OCI-LY3 (cell line): ENCODE measurements around the gene SEMA3C.

Experiments used
- H2AFZ ChIP-seq: fragments of 200-600, 300-600 bp; shearing (Covaris generic); 2 replicates; pipeline ENCODE4 v1.6.0; 2014; ENCODE audit warnings: antibody characterized with exemption, low read depth, low read length
- H3K27ac ChIP-seq: fragments of 200-600, 300-600 bp; sonication (generic); 2 replicates; pipeline ENCODE4 v1.5.1; 2014; ENCODE audit warnings: mild to moderate bottlenecking, low read length, moderate library complexity, mixed read lengths
- H3K27me3 ChIP-seq: fragments of 200-600, 300-600 bp; sonication (generic); 2 replicates; pipeline ENCODE4 v1.6.1; 2014; ENCODE audit warnings: low read depth, low read length, mixed read lengths
- H3K36me3 ChIP-seq: fragments of 200-600, 300-600 bp; sonication (generic); replicated peaks from 2 replicates; pipeline ENCODE3; 2014; ENCODE audit warnings: low read depth, low read length, mixed read lengths
- H3K4me1 ChIP-seq: fragments of 300-600, 200-600 bp; sonication (generic); 2 replicates; pipeline ENCODE4 v1.6.1; 2014; ENCODE audit warnings: low read length, mixed read lengths
- H3K4me2 ChIP-seq: fragments of 200-600, 300-600 bp; sonication (generic); 2 replicates; pipeline ENCODE4 v1.6.1; 2014; ENCODE audit warnings: low read length, mixed read lengths
- H3K4me3 ChIP-seq: fragments of 300-600, 200-600 bp; sonication (generic); 2 replicates; pipeline ENCODE4 v1.5.1; 2014; ENCODE audit warnings: antibody characterized with exemption, mild to moderate bottlenecking, low read length, moderate library complexity
- H3K79me2 ChIP-seq: fragments of 300-600, 200-600 bp; shearing (Covaris generic); 2 replicates; pipeline ENCODE4 v1.6.1; 2014; ENCODE audit warnings: mild to moderate bottlenecking, low read length, mixed read lengths
- H3K9ac ChIP-seq: fragments of 300-600, 200-600 bp; shearing (Covaris generic); 2 replicates; pipeline ENCODE4 v1.6.0; 2014; ENCODE audit warnings: mild to moderate bottlenecking, low read length, moderate library complexity
- H3K9me3 ChIP-seq: fragments of 200-600, 300-600 bp; shearing (Covaris generic); 2 replicates; pipeline ENCODE4 v1.6.1; 2014; ENCODE audit warnings: low read length, mixed read lengths; ENCODE audit not compliant: insufficient read depth
- H4K20me1 ChIP-seq: fragments of 200-600, 300-600 bp; sonication (generic); 2 replicates; pipeline ENCODE4 v1.6.1; 2016; ENCODE audit warnings: low read length, mixed read lengths; ENCODE audit not compliant: insufficient read depth
- EZH2phosphoT487 ChIP-seq: fragments of 200-600 bp; shearing (Covaris generic); IDR thresholded peaks from 2 replicates; pipeline ENCODE4 v1.6.1; 2018; ENCODE audit warnings: antibody characterized with exemption, mixed run types, low read depth
- TF ChIP-seq, protein P1 (sequence below): fragments of 200-600, 300-600 bp; sonication (generic); IDR thresholded peaks from 2 replicates; pipeline ENCODE4 v1.5.1; 2014; ENCODE audit warnings: antibody characterized with exemption, low read length, low read depth

The SEMA3C gene

DNA sequence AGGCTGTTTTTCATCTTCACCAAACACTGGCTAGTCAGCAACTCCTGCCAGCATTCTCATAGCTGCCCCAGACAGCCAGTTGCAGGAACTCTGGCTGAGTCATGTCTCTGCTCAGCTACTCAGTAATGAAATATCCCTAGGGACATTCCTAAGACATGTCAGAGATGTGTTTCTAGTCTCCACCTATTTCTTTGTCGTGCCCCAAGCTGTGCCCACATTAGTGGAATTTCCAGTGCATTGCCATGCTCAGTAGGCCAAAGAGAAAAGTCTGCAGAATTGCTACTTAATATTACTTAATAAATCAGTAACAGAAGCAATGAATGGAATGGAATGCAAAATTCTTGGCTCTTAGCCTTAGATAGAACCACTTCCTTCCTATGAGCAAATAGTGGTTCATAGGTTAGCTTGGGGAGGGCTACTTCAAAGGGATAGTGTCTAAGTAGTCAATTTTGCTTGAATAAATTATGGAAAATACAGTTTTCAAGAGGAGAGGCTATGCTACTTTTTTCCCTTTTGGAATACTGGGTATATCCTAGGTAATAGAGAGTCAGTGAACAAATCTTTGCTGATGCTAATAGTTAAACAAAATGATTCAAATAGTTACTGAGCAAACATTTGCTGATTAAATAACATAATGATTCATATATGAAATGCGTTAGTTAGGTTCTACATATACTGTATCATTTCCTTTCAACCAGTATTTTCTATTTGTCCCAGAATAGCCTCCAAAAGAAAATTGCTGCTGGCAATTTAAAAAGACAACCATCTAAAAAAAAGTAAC lies 23.6 kb upstream of the SEMA3C start:
- H3K27ac ChIP-seq = no peak overlapping the region
- no peak overlapping the region for H3K4me3 ChIP-seq
- no peaks in the 10 kb centered on the region for H4K20me1 ChIP-seq
- no peaks in the 10 kb centered on the region for H3K79me2 ChIP-seq
- no peak for TF ChIP-seq EZH2phosphoT487
- TF ChIP-seq, protein P1, sequence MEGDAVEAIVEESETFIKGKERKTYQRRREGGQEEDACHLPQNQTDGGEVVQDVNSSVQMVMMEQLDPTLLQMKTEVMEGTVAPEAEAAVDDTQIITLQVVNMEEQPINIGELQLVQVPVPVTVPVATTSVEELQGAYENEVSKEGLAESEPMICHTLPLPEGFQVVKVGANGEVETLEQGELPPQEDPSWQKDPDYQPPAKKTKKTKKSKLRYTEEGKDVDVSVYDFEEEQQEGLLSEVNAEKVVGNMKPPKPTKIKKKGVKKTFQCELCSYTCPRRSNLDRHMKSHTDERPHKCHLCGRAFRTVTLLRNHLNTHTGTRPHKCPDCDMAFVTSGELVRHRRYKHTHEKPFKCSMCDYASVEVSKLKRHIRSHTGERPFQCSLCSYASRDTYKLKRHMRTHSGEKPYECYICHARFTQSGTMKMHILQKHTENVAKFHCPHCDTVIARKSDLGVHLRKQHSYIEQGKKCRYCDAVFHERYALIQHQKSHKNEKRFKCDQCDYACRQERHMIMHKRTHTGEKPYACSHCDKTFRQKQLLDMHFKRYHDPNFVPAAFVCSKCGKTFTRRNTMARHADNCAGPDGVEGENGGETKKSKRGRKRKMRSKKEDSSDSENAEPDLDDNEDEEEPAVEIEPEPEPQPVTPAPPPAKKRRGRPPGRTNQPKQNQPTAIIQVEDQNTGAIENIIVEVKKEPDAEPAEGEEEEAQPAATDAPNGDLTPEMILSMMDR = no peak
- no peak overlapping the region for H2AFZ ChIP-seq
- peaks cover 37% of the 10 kb centered on the region for H3K4me1 ChIP-seq
- no peaks in the 10 kb centered on the region for H3K9me3 ChIP-seq
- H3K27me3 ChIP-seq = no peaks in the 10 kb centered on the region
- peaks cover 2% of the 10 kb centered on the region for H3K36me3 ChIP-seq
- H3K4me2 ChIP-seq = no peak overlapping the region
- no peak overlapping the region for H3K9ac ChIP-seq

DNA sequence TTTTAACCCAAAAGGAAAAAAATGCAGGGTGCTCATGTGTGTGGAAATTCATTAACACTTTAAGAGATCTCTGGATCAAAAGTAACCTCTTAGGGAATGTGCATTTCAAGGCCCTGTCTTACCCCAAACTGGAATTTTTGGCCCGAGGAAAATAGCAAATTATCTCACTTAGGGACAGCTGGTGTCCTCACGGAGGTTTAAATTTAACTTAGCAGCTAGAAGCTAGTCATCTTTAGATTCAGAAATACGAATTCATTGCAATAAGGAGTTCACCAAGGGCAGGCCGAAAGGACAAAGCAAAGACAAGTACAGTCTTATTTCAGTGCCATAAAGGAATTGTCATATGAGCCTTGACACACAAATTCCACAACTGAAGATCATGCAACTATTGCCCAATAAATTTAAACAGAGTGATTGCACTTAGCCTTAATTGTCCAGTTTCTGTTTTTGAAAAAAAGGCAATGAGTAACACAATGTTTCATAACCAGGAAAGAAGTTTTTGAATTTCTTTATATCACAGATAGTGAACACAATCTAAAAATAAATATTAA lies 22.4 kb upstream of the SEMA3C start:
- Histone ChIP-seq H3K27me3 (no peaks in the 10 kb centered on the region), H3K4me3 (no peak overlapping the region), H3K79me2 (no peaks in the 10 kb centered on the region), H3K4me1 (peaks cover 34% of the 10 kb centered on the region), H3K9me3 (no peaks in the 10 kb centered on the region), H2AFZ (no peak overlapping the region), H3K4me2 (no peak overlapping the region), H3K27ac (no peak overlapping the region), H3K36me3 (peaks cover 2% of the 10 kb centered on the region), H3K9ac (no peak overlapping the region), H4K20me1 (no peaks in the 10 kb centered on the region)
- TF ChIP-seq, protein P1 = no peak
- no peak for TF ChIP-seq EZH2phosphoT487

DNA sequence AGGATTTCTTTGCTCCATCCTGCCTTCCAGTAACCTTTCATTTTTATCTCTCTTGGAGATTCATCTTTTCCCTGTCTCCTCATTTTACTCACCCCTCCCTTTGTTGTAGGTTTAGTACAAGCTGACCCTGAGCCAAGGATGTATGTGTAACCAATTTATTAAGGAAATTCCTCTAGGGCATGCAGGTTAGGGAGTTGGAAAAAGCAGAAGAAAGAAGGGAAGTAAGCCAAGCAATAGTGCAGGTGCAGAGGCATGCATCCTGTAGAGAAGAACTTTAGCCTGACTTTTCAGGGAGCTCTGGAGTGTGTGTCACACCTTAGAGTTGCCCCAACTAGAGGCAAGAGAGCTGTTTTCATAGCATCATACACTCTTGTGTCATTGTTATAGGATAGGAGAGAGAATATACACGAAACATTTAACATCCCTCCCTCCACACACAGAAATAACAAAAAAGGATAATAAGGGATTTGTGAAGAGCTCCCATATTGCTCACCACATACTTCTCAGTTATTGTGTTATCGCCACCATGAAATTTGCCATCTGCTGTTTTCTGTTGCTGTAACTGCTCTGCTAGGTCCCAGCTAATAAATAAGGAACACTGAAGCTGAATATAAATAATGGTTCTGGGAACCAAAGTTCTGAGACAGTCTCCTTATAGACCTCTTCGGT lies 21.8 kb upstream of the SEMA3C start:
- Histone ChIP-seq H3K9me3 (no peaks in the 10 kb centered on the region), H3K4me2 (no peak overlapping the region), H3K79me2 (no peaks in the 10 kb centered on the region), H3K27ac (no peak overlapping the region), H3K36me3 (peaks cover 2% of the 10 kb centered on the region), H3K4me3 (no peak overlapping the region), H3K27me3 (no peaks in the 10 kb centered on the region), H4K20me1 (no peaks in the 10 kb centered on the region), H3K4me1 (peaks cover 28% of the 10 kb centered on the region), H2AFZ (no peak overlapping the region), H3K9ac (no peak overlapping the region)
- no peak for TF ChIP-seq EZH2phosphoT487
- TF ChIP-seq, protein P1 = no peak

DNA sequence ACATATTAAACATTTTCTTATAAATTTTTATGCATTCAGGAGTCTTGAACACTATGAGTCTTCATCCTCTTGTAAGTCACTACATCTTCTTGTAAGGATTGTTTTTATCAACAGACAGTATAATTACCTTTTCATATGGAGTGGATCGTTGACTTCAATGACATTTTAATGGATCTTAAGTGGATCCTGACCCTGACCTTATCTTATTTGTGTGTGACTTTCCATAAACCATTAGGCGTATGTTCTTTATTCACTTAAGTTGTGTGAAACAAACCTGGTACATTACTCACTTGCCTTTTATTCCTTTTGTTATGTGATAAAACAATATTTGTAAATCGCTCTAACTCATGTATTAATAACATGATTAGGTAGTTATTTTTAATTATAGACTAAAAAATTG lies 18.5 kb upstream of the SEMA3C start:
- no peak overlapping the region for H3K4me2 ChIP-seq
- H3K27ac ChIP-seq = no peak overlapping the region
- H3K4me1 ChIP-seq = peaks cover 6% of the 10 kb centered on the region
- H3K27me3 ChIP-seq = no peaks in the 10 kb centered on the region
- H3K9ac ChIP-seq = no peak overlapping the region
- H3K9me3 ChIP-seq = no peaks in the 10 kb centered on the region
- no peaks in the 10 kb centered on the region for H3K79me2 ChIP-seq
- no peaks in the 10 kb centered on the region for H4K20me1 ChIP-seq
- H2AFZ ChIP-seq = no peak overlapping the region
- no peaks in the 10 kb centered on the region for H3K36me3 ChIP-seq
- H3K4me3 ChIP-seq = no peak overlapping the region
- no peak for TF ChIP-seq EZH2phosphoT487
- TF ChIP-seq, protein P1 = no peak
